ENCODE data around the gene PTPRJ. TPM values are rescaled to one million over a fixed set of nuclear protein-coding genes. Genes with fewer than 3 reads are reported as not detected.

Gene PTPRJ
- total RNA-seq, 1 experiment from 2014 or later = 1.4 TPM

DNA sequence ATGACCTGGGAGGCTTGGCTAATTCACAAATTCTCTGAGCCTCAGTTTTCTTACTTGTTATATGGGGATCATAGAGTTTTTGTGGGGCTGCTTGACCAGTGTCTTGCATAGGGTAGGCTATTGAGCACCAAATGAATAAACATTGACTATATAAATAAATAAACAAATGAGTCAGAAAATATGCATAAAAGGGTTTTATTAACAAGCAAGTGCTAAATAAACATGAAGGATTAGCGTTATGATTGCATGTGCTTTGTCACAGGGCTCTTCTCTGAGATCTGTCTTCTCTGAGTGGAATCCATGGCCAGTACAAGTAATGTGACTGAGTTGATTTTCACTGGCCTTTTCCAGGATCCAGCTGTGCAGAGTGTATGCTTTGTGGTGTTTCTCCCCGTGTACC is 236.2 kb downstream of the PTPRJ start, which contains the start of gene OR4B1:
OR4B1 (plus strand) TSS at position 301 of the 400 bp plus-strand sequence; CDS start at position 301, 0 bp downstream.
- DNase-seq (ENCODE audit: low read depth) = no peak

Other genes starting within 250 kb of the PTPRJ start
- 32.4 and 37.9 TPM in 2 replicates for gene FNBP4, start 213.2 kb upstream of the PTPRJ start, total RNA-seq (2014; rRNA removed)
- 13.9 and 18.5 TPM in 2 replicates for gene NUP160, start 132.2 kb upstream of the PTPRJ start, total RNA-seq (2014; rRNA removed)
- not detected in 2 replicates for gene OR4B1, start 236.3 kb downstream of the PTPRJ start, total RNA-seq (2014; rRNA removed)